C4-2B (cell line): Measurements from ENCODE around the gene CWF19L2.

Experiments used
- CTCF ChIP-seq: fragments of 450-650 bp; conservative IDR thresholded peaks from 2 replicates; pipeline ENCODE4 v1.5.1; 2017; ENCODE audit warnings: mild to moderate bottlenecking
- ZFX ChIP-seq: fragments of 450-650 bp; IDR thresholded peaks from 2 replicates; pipeline ENCODE4 v1.6.1; 2017

GRCh38 chr11:107468596-107468995 lies 11.0 kb upstream of the CWF19L2 start:
- TF ChIP-seq CTCF (peak; percentile 17; the same call in 1 of the 2 replicates), ZFX (no peak)
